ENCODE results near the gene ZNF467.

GRCh38 chr7:149813254-149814035, 40.1 kb upstream of the ZNF467 start:
- TF ChIP-seq POLR2A (IDR thresholded peaks at IDR 0.05) = no peak
- TF ChIP-seq CTCF (IDR thresholded peaks at IDR 0.05) = no peak
